HCT116 (cell line): ENCODE measurements around the gene ANO6. TPM values are rescaled to one million over a fixed set of nuclear protein-coding genes. Genes with fewer than 3 reads are reported as not detected.

Experiments used
- ATAC-seq: fragments of 200-7000 bp; cut with Tn5 transposase; 2 replicates; pipeline ENCODE4 v1.9.1; 2020; ENCODE audit warnings: mild to moderate bottlenecking, moderate library complexity
- BruUV-seq: library from RNA; stranded (reverse); fragments of 400-500 nt; replicated peaks from 2 replicates; lab custom pipeline; 2021; lab: Mats Ljungman, UMichigan
- CTCF ChIA-PET: fragments of 300-600 bp; sonication (Branson Sonifier 250); formaldehyde crosslinking; loops from one replicate; lab custom pipeline; 2021; ENCODE audit warnings: antibody characterized with exemption; lab: Charles Lee
- POLR2A ChIA-PET: fragments of 300-600, 350-600 bp; sonication (Branson Sonifier 250); formaldehyde crosslinking; loops from one replicate; lab custom pipeline; 2021; ENCODE audit warnings: antibody characterized with exemption; lab: Charles Lee
- RAD21 ChIA-PET, 2 experiments: fragments of 300-600 bp; sonication (Branson Sonifier 250); formaldehyde crosslinking; loops; one replicate each; lab custom pipeline; 2023; ENCODE audit warnings: low total read pairs in 2 of 2; ENCODE audit not compliant: uncharacterized antibody in 2 of 2, unreplicated experiment in 2 of 2, low non-redundant PET in 1 of 2; lab: Charles Lee
- DNase-seq: peaks from one replicate; pipeline ENCODE4 v3.0.0-alpha.2; 2010; ENCODE audit warnings: low read depth, low spot score
- H2AFZ ChIP-seq: fragments of 200-600 bp; shearing (Covaris generic), sonication (generic); 2 replicates; pipeline ENCODE4 v1.6.1; 2017; ENCODE audit warnings: low read depth, mixed run types, mixed read lengths, antibody characterized with exemption, low read length; ENCODE audit not compliant: poor library complexity, severe bottlenecking
- H3K27ac ChIP-seq: 2 replicates; pipeline ENCODE4 v1.5.1; 2012; ENCODE audit warnings: low read depth, low read length
- H3K27me3 ChIP-seq: fragments of 200-600 bp; sonication (generic); 2 replicates; pipeline ENCODE4 v1.6.1; 2016; ENCODE audit warnings: mixed run types, low read length, mixed read lengths; ENCODE audit not compliant: insufficient read depth
- H3K36me3 ChIP-seq, 2 experiments: fragments of 200-500 bp in 1 of 2; fragments of 200-600 bp in 1 of 2; sonication (Bioruptor generic) in 1 of 2; sonication (generic) in 1 of 2; 2 replicates each; pipeline versions ENCODE4 v1.5.1 to v1.6.1; 2014 to 2016; ENCODE audit warnings: low read length in 2 of 2, inconsistent platforms in 1 of 2, mixed read lengths in 1 of 2, mixed run types in 1 of 2; ENCODE audit not compliant: insufficient read depth in 2 of 2, control insufficient read depth in 1 of 2
- H3K4me1 ChIP-seq, 2 experiments: fragments of 200-600 bp in 1 of 2; sonication (generic) in 1 of 2; 2 replicates each; pipeline versions ENCODE4 v1.5.1 to v1.6.1; 2012 to 2017; ENCODE audit warnings: low read length in 2 of 2, inconsistent platforms in 1 of 2, mild to moderate bottlenecking in 1 of 2, mixed read lengths in 1 of 2, mixed run types in 1 of 2, moderate library complexity in 1 of 2; ENCODE audit not compliant: insufficient read depth in 2 of 2, control insufficient read depth in 1 of 2
- H3K4me2 ChIP-seq: fragments of 200-600 bp; sonication (generic); 2 replicates; pipeline ENCODE4 v1.6.1; 2017; ENCODE audit warnings: mixed run types, low read length, mixed read lengths
- H3K4me3 ChIP-seq, 2 experiments: fragments of 200-600 bp in 1 of 2; sonication (generic) in 1 of 2; replicated peaks in 1 of 2; 2 replicates each; pipeline ENCODE4 v1.5.1; 2011 to 2016; ENCODE audit warnings: low read length in 2 of 2, control low read depth in 1 of 2, low read depth in 1 of 2, mild to moderate bottlenecking in 1 of 2, mixed read lengths in 1 of 2, mixed run types in 1 of 2
- H3K79me2 ChIP-seq: fragments of 200-600 bp; sonication (generic); 2 replicates; pipeline ENCODE4 v1.6.1; 2017; ENCODE audit warnings: mild to moderate bottlenecking, mixed run types, low read length, moderate library complexity, mixed read lengths; ENCODE audit not compliant: insufficient read depth
- H3K9ac ChIP-seq: fragments of 200-600 bp; sonication (generic); 2 replicates; pipeline ENCODE4 v1.6.1; 2016; ENCODE audit warnings: low read length, mixed read lengths
- H3K9me2 ChIP-seq: fragments of 200-600 bp; sonication (generic), shearing (Covaris generic); 2 replicates; pipeline ENCODE4 v1.6.1; 2017; ENCODE audit warnings: mixed run types, mild to moderate bottlenecking, moderate library complexity; ENCODE audit not compliant: insufficient read depth
- H3K9me3 ChIP-seq, 2 experiments: fragments of 200-500 bp in 1 of 2; fragments of 200-600 bp in 1 of 2; sonication (Bioruptor generic) in 1 of 2; sonication (generic) in 1 of 2; 2 replicates each; pipeline ENCODE4 v1.6.1; 2014 to 2017; ENCODE audit warnings: low read length in 2 of 2, mixed read lengths in 2 of 2, inconsistent platforms in 1 of 2, low read depth in 1 of 2, mild to moderate bottlenecking in 1 of 2, mixed run types in 1 of 2, moderate library complexity in 1 of 2; ENCODE audit not compliant: control insufficient read depth in 1 of 2, insufficient read depth in 1 of 2
- H4K20me1 ChIP-seq: fragments of 200-600 bp; sonication (generic), shearing (Covaris generic); 2 replicates; pipeline ENCODE4 v1.6.1; 2017; ENCODE audit warnings: mixed run types, mild to moderate bottlenecking, moderate library complexity; ENCODE audit not compliant: insufficient read depth
- CBX3 ChIP-seq: IDR thresholded peaks from 2 replicates; pipeline ENCODE4 v1.6.1; 2012; ENCODE audit warnings: low read depth
- ELF1 ChIP-seq: IDR thresholded peaks from 2 replicates; pipeline ENCODE4 v1.6.1; 2012; ENCODE audit warnings: low read depth, borderline replicate concordance
- EZH2 ChIP-seq: fragments of 200-600 bp; sonication (generic); IDR thresholded peaks from 2 replicates; pipeline ENCODE4 v1.6.1; 2017; ENCODE audit warnings: antibody characterized with exemption, mixed run types
- MAX ChIP-seq: IDR thresholded peaks from 2 replicates; pipeline ENCODE4 v1.6.1; 2012
- POLR2AphosphoS5 ChIP-seq: IDR thresholded peaks from 2 replicates; pipeline ENCODE4 v1.6.1; 2011; ENCODE audit warnings: mild to moderate bottlenecking, low read depth, low read length, moderate library complexity
- TCF7L2 ChIP-seq: IDR thresholded peaks from 2 replicates; pipeline ENCODE4 v1.7.0; 2011; ENCODE audit warnings: borderline replicate concordance, inconsistent platforms; ENCODE audit not compliant: insufficient read depth, insufficient read length; ENCODE audit errors: extremely low read depth
- ZNF274 ChIP-seq: fragments of 200-500 bp; sonication (Bioruptor generic); IDR thresholded peaks from 2 replicates; pipeline ENCODE4 v1.6.1; 2014; ENCODE audit warnings: mild to moderate bottlenecking, low read depth, low read length, inconsistent platforms
- intact Hi-C: fragments of 100-400 bp; cut with micrococcal nuclease; formaldehyde crosslinking; loops from 2 replicates; pipeline ENCODE4 v1.10.0; 2022
- total RNA-seq: library from RNA; stranded (reverse); gene quantifications from one replicate; pipeline ENCODE4 v1.2.1, GENCODE V29; 2021; ENCODE audit not compliant: unreplicated experiment
- TF ChIP-seq, protein P1 (sequence below), 3 experiments: fragments of 200-600 bp in 1 of 3; sonication (generic) in 1 of 3; IDR thresholded peaks in 2 of 3; conservative IDR thresholded peaks in 1 of 3; 2 replicates each; pipeline ENCODE4 v1.5.1; 2012 to 2017; ENCODE audit warnings: low read depth in 2 of 3, low read length in 2 of 3, antibody characterized with exemption in 1 of 3, borderline replicate concordance in 1 of 3, control low read depth in 1 of 3, mild to moderate bottlenecking in 1 of 3, mixed read lengths in 1 of 3, mixed run types in 1 of 3, moderate library complexity in 1 of 3; ENCODE audit not compliant: insufficient read depth in 1 of 3

ANO6 gene
- total RNA-seq, 1 experiment from 2014 or later: 36.7 TPM

DNA sequence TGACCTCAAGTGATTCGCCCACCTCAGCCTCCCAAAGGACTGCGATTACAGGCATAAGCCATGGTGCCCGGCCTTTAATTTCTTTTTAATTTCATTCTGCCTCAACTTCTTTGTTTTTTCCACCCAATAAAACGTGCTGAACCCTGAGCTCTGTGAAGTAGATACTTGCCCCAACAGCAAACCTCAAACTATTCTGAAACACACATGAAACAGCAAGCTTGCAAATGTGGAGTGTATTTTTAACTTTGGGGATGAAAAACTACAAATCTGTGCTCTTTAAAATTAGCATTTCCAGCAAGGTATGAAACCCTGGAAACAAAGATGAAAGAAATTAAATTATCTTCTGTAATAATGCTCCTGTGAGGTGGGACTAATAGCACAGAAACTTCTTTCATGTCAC is 246.6 kb downstream of the ANO6 start:
- POLR2A ChIA-PET: no interaction called here
- Histone ChIP-seq H3K4me3 (no peak overlapping the region), H3K9ac (no peak overlapping the region), H3K9me3 (no peaks in the 10 kb centered on the region), H3K27ac (no peak overlapping the region), H3K27me3 (no peaks in the 10 kb centered on the region), H4K20me1 (no peaks in the 10 kb centered on the region), H3K4me2 (no peak overlapping the region), H2AFZ (no peak overlapping the region), H3K9me2 (no peaks in the 10 kb centered on the region), H3K4me1 (no peaks in the 10 kb centered on the region), H3K79me2 (no peaks in the 10 kb centered on the region), H3K36me3 (no peaks in the 10 kb centered on the region)
- no peak for TF ChIP-seq CBX3
- no peak for TF ChIP-seq EZH2
- no peak for TF ChIP-seq POLR2AphosphoS5
- no peak for TF ChIP-seq TCF7L2
- TF ChIP-seq ZNF274: no peak
- TF ChIP-seq ELF1: no peak
- BruUV-seq: no TSS peak
- intact Hi-C loops: no loop called here
- CTCF ChIA-PET: no interaction called here
- ATAC-seq (no peak), DNase-seq (no peak)
- RAD21 ChIA-PET: no interaction called here

GRCh38 chr12:45464699-45465098 is 248.8 kb downstream of the ANO6 start:
- ATAC-seq: peak; percentile 57; the same call in 1 of the 2 replicates
- RAD21 ChIA-PET: no interaction called here
- TF ChIP-seq, protein P1, sequence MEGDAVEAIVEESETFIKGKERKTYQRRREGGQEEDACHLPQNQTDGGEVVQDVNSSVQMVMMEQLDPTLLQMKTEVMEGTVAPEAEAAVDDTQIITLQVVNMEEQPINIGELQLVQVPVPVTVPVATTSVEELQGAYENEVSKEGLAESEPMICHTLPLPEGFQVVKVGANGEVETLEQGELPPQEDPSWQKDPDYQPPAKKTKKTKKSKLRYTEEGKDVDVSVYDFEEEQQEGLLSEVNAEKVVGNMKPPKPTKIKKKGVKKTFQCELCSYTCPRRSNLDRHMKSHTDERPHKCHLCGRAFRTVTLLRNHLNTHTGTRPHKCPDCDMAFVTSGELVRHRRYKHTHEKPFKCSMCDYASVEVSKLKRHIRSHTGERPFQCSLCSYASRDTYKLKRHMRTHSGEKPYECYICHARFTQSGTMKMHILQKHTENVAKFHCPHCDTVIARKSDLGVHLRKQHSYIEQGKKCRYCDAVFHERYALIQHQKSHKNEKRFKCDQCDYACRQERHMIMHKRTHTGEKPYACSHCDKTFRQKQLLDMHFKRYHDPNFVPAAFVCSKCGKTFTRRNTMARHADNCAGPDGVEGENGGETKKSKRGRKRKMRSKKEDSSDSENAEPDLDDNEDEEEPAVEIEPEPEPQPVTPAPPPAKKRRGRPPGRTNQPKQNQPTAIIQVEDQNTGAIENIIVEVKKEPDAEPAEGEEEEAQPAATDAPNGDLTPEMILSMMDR (IDR thresholded peaks at IDR 0.05 in 2 of 3, conservative IDR thresholded peaks at IDR 0.05 in 1 of 3; ENCODE audit: borderline replicate concordance in 1 of 3, insufficient read depth in 1 of 3, low read depth in 2 of 3, low read length in 2 of 3): peak in 2 of 3 experiments; percentile 9 to 33; a peak in 1 of 6 replicates
- TF ChIP-seq TCF7L2 (no peak), MAX (no peak)
- TF ChIP-seq, all 23 proteins: peak for 1
- no peaks in the 10 kb centered on the region for H4K20me1 ChIP-seq
- ChIA-PET POLR2A (no interaction called here), CTCF (no interaction called here)
- no peaks in the 10 kb centered on the region for H3K27me3 ChIP-seq
- no peaks in the 10 kb centered on the region for H3K79me2 ChIP-seq
- H3K27ac ChIP-seq: no peak overlapping the region
- peak; percentile 2 for DNase-seq
- no peaks in the 10 kb centered on the region for H3K9me3 ChIP-seq
- BruUV-seq: no TSS peak
- H3K9me2 ChIP-seq: no peaks in the 10 kb centered on the region
- no peak overlapping the region for H3K4me3 ChIP-seq
- intact Hi-C loops: no loop called here
- H3K4me1 ChIP-seq: no peaks in the 10 kb centered on the region
- H3K9ac ChIP-seq: no peak overlapping the region
- no peak overlapping the region for H3K4me2 ChIP-seq
- no peaks in the 10 kb centered on the region for H3K36me3 ChIP-seq
- no peak overlapping the region for H2AFZ ChIP-seq
